Stimulated activated CD8-positive, alpha-beta memory T cell treated with anti-CD3 and anti-CD28 coated beads, Interleukin-12 subunit alpha, Interleukin-12 subunit beta, amount 100 ng/mL, for 24 hours (primary cell): ENCODE measurements around the gene ZBTB12.

Source experiments
- DNase-seq: peaks from one replicate; pipeline ENCODE4 v3.0.0-alpha.2; 2020; ENCODE audit errors: extremely low read depth

ZBTB12 gene

DNA sequence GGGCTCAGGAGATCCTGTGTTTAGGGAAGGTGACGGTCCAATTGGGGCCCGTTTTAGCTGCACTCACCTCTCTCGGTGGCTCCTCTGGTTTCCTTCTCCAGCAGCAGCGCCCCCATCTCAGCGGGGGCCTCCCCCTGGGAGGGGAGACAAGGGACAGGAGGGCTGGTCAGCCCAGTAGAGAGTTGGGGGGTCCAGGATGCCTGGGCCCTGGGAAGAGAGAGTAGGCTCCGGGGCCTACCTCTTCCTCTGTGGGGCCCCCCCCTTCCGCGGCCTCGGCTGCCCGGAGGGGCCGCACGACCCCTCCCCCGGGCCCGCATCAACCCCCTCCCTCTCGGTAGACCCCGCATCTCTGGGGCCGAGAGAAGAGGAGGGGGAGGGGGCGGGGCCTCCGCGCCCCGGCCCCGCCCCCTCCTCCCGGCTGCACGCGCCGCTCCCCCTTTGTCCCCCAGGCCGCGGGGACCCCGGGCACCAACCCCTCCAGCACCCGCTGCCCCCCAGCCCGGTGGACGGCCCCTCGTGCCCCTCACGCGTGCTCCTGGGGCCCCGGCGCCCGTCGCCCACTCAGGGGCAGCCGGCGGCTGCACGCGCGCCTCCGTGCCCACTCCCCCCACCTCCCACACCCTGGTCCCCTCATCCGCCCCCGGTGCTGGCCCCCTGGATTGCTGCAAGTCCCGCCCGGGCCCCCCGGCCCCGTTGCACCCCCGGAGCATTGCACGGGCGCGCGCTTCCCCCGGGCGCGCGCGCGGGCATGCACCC is 4.9 kb downstream of the ZBTB12 start:
- DNase-seq: no peak

- DNase-seq: no peak
Measured at GRCh38 chr6:31896493-31896855, 5.4 kb downstream of the ZBTB12 start.

DNA sequence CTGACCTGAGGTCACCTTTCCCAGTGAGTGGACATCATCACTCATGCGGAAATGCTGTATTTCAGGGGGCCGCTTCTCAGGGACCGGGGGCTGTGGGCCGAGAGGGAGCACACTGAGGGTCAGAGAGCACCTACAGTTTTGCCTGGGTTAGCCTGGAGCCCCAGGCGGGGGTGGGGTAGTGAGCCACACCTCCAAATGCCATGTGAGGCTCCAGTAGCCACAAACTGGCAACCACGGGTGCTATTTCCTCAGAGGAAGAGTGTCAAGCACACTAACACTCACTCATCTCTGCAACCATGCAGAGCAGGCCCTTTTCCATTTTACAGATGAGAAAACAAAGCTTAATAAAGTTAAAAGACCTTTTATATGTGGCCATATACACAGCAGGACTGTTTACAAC is 9.1 kb downstream of the ZBTB12 start:
- no peak for DNase-seq

DNA sequence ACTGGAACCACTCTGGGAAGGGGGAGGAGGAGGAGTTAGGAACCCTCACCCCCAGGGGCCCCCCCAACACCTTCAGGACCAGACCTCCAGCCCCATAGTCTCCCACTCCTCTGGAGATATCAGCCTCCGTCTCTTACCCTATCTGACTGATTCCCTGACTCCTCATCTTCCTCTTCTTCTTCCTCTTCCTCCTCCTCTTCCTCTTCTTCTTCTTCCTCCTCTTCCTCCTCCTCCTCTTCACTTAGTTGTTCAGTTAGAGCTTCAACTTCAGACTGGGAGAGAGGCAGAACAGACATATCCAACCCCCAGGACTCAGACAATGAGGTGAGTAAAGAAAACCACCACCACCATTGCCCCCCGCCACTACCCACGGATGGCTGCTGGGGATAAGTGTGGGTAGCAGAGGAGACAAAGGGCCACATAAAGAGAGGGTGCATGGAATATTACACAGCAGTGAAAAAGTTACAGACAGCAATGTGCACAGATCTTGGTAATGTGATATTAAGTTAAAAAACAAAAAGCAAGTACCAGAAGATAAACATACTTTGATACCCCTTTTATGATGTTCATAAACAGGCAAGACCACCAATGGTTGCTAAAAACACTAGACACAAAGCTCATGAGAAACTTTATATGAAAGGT is 12.4 kb downstream of the ZBTB12 start:
- no peak for DNase-seq

GRCh38 chr6:31888276-31889258 is 13.3 kb downstream of the ZBTB12 start:
- DNase-seq: no peak

GRCh38 chr6:31887173-31888007 is 14.5 kb downstream of the ZBTB12 start:
- DNase-seq: no peak

DNA sequence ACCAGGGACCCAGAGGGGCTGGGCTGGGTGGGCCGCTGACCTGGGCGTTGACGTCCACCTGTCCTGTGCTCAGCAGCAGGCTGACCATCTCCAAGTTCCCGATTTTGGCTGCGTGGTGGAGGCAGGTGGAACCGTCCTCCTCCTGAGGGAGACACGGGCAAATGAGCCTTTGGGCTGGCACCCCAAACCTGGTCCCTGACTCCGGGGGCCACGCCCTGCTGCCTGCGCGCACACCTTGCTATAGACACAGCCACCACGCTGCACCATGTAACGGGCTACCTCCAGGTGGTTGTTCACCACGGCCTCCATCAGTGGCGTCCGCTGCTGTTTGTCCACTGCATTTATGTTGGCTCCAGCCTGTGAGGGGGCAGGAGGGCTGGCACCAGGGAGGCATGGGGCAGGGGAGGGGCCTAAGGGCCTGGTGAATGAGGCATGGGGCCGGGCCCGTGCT is 15.3 kb downstream of the ZBTB12 start:
- no peak for DNase-seq

DNA sequence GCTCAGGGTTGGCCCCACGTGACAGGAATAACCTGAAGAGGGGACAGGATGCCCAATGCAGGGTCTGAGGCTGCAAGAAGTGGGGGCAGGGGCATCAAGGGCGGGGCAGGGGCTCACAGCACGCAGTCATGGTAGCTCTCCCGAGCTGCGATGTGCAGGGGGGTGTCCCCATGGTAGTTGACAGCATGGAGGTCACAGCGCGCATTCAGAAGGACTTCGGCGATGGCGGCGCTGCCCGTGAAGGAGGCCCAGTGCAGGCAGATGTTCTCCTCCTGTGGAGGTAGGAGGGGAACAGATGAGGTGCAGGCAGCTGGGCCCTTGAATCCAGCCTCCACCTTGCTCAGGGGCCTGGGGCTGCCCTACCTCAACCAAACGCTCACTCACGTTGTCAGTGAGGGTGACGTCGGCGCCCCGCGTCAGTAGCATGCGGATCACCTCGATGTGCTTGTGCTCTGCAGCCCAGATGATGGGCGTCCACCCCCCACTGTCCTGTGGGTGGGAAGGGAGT is 17.3 kb downstream of the ZBTB12 start:
- DNase-seq: no peak

DNA sequence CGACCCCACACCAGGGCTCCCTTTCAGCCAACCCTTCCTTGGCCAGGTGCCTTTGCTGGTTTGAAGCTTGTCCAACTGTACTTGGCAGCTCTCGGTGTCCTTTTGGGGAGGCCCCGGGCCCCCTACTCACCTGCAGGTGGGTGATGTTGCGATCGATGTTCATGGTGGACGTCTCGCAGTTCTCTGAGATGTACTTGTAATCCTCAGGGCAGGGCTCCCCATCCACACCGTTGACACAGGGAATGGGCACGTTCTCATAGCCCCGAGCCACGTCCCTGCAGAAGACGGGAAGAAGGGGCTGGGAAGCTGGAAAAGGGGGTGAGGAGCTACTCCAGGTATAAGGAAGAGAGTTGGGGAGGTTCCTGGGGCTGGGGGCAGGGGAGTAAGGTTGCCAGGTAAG is 18.2 kb downstream of the ZBTB12 start:
- no peak for DNase-seq

DNA sequence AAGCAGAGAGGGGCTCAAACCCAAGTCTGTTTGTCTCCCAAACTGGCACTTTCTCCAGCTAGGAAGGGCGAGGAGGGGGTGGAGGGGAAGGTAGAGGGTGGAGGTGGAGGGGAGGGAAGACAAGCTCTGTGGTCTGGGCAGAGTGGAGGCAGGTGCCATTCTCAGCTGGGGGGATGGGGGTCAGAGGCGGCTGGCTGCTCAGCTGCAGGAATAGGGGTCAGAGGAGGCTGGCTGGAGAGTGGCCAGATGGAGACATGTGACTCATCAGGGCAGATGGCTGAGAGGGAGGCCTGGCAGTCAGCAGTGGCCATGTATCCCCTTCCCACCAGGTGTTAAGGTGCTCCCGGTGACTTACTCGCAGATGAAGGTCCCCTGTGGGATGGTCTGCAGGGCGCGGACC is 19.5 kb downstream of the ZBTB12 start:
- no peak for DNase-seq

DNA sequence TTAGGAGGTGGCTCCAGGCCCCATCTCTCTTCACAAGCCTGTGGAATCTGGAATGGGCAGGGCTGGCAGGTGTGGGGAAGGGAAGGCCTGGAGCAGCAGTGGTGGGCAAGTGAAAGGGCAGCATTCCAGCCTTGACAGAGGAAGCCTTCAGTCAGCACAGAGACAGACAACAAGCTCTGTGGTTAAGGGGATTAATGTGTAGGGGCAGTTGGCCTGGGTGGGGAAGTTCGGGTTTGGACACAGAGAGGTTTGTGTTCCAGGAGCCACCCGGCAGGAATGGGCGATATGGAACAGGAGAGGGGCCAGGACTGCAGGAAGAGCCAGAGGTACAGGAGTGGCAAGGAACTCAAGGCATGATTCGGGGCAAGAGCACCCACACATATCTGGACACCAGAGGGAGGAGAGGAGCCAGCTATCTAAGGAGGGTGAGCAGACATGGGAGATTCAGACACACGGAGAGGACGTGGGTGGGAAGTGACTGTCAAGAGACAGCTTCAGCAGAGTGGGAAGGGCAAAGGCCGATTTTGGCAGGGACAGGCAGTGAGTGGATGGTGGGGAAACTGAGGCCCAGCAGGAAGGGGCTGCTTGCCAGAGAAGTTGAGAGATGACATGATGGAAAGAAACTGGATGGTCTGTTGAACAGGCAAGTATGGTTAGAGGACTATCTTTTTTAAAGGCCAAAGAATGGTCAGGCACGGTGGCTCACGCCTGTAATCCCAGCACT is 20.6 kb downstream of the ZBTB12 start:
- no peak for DNase-seq

- DNase-seq: no peak
Measured at GRCh38 chr6:31880616-31881015, 21.3 kb downstream of the ZBTB12 start.

- DNase-seq: no peak
Measured at GRCh38 chr6:31879901-31880300, 22.0 kb downstream of the ZBTB12 start.

DNA sequence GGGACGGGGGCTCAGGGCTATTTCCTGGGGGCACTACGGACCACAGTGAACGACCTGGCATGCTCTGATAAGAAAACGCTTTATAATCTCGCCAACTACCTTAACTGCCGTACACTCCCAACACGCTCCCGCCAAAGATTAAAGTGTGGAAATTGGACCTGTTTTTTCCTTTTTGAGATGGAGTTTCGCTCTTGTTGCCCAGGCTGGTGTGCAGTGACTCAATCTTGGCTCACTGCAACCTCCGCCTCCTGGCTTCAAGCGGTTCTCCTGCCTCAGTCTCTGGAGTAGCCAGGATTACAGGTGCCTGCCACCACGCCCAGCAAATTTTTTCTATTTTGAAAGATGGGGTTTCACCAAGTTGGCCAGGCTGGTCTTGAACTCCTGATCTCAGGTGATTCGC is 22.7 kb downstream of the ZBTB12 start:
- DNase-seq: no peak

- no peak for DNase-seq
Measured at GRCh38 chr6:31878726-31879125, 23.2 kb downstream of the ZBTB12 start, which contains the start of gene SLC44A4. SLC44A4 (minus strand) TSS chr6:31878997; CDS start chr6:31878980, 17 bp downstream.

DNA sequence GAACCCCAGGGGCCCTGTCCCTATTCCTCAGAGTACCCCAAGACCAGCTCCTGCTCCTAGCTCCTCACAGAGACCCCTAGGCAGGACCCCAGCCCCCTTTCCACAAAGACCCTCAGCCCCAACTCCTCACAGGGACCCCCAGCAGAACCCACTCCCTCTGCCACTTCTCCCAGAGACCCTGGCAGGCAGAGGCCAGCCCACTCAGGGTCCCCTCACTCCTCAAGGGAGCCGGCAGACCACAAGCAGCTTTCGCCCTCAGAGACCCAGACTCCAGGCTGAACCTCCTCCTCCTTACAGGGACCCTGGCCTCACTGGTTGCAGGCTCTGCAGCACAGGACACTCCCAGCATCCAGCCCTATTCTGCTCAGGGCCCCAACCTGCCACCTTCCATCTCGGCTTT is 23.7 kb downstream of the ZBTB12 start:
- DNase-seq: no peak

GRCh38 chr6:31877651-31878161 is 24.2 kb downstream of the ZBTB12 start:
- DNase-seq: no peak

DNA sequence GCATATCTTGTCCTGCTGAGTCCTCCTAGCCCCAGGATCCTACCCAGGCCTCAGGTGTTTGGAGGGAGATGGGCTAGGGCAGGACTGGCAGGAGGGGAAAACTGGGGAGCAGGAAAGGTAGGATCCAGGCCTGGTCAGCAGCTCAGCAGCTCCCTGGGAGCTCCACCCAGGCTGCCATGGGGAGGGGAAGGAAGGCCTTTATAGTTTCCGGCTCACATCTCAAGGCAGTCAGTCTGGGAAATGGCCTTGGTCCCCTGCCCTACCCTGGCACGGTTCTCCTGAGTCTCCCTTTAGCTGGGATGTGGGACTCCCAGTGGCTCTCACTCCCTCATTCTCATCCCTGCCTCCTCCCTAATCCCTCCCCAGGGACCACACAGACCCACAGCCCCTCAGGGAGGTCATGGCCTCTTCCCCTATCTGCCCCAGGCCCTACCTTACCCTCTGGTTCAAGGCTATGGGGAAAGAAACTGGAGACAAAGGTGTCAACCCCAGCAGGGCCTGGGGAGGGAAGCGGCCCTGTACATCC is 24.7 kb downstream of the ZBTB12 start:
- DNase-seq: no peak

- no peak for DNase-seq
Measured at GRCh38 chr6:31876357-31876756, 25.5 kb downstream of the ZBTB12 start.

- no peak for DNase-seq
Measured at GRCh38 chr6:31875877-31876276, 26.0 kb downstream of the ZBTB12 start.
